CD4-positive, alpha-beta T cell treated with Interleukin-1 beta for 1 hour (primary cell): ENCODE results near the gene SUSD1.

Experiments used
- DNase-seq, 2 donors: peaks; one replicate each; pipeline ENCODE4 v3.0.0-alpha.2; 2020 to 2022

Gene SUSD1

DNA sequence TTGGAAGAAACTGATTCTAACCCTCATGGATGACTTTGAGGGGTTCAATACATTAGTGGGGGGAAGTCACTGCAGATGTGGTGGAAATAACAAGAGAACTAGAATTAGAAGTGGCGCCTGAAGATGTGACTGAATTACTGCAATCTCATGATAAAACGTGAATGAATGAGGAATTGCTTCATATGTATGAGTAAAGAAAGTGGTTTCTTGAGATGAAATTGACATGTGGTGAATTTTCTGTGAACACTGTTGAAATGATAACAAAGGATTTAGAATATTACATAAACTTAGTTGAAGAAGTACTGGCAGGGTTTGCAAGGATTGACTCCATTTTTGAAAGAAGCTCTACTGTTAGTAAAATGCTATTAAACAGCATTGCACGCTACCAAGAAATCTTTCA is 165.4 kb downstream of the SUSD1 start:
- no peak for DNase-seq

DNA sequence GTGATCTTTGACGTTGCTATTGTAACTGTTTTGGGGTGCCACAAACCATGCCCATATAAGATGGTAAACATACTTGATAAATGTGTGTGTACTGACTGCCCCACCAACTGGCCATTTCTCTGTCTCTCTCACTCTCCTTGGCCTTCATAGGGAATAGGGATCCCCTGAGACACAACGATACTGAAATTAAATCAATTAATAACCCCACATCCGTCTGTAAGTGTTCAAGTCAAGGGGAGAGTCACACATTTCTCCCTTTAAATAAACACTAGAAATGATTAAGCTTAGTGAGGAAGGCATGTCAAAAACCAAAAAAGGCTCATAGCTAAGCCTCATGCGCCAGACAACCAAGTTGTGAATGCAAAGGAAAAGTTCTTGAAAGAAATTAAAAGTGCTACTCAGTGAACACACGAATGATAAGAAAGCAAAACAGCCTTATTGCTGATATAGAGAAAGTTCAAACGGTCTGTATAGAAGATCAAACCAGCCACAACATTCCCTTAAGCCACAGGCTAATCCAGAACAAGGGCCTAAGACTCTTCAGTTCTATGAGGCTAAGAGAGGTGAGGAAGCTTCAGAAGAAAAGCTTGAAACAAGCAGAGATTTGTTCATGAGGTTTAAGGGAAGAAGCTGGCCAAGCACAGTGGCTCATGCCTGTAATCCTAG is 167.4 kb downstream of the SUSD1 start:
- no peak for DNase-seq

DNA sequence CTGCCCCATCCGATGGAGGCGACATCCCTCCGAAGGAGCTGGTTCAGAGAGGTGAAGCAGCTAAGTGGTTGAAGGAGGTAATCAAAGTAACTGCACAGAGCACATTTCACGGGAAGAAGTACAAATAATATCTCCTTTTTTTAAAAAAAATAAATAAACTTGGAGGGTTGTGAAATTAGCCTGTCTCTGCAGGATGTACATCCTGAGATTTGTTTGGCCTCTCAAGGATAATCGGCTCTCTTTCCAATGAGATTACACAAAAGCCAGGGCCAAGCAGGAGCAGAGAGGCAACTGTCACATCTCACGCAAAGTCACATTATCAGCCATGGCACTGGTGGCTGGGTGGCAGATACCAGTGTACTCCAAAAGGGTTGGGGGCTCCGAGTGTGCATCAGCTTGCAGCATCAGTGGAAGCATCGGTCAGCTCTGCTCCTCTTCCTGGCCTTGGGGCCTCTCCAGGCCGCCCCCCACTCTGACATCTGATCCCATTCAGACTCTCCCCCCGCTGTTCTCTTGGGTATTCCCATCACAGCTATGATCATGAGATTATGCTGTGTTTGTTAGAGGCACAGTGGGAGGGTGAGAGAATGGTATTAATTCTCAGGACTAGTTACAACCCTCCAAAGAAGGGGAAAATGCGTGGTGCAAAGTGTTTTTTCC is 168.6 kb downstream of the SUSD1 start:
- DNase-seq: no peak

DNA sequence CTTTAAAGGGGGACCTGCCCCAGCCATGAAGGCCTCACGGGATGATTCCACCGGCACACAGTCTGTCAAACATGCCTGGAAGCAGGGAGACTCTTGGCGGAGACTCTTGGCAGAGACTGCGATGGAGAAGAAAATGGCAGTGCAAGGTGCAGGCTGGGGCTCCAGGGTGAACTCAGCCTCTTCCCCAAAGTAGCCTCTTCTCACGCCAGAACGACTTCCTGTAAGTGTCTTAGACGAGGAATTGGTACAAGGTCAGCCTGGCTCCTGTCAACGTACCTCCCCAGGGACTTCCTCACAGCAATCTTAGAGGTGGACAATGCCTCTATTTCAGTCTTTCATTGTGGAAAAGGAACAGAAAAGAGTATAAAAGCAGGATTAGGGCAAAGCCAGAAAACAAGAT is 169.2 kb downstream of the SUSD1 start:
- DNase-seq: no peak

DNA sequence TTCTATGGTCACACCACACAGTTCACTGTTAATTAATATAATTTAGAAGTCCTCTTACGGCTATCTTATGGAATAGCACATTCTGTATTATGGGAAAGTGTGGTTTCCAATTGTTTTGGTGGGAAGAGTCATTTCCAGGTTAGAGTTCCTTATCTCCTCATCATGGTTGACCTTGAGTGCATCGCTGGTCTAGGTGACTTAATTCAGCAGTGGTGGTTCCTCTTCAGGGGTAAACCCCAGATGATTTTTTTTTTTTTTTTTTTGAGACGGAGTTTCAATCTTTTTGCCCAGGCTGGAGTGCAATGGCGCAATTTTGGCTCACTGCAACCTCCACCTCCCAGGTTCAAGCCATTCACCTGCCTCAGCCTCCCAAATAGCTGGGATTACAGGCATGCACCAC is 171.6 kb downstream of the SUSD1 start:
- no peak for DNase-seq

DNA sequence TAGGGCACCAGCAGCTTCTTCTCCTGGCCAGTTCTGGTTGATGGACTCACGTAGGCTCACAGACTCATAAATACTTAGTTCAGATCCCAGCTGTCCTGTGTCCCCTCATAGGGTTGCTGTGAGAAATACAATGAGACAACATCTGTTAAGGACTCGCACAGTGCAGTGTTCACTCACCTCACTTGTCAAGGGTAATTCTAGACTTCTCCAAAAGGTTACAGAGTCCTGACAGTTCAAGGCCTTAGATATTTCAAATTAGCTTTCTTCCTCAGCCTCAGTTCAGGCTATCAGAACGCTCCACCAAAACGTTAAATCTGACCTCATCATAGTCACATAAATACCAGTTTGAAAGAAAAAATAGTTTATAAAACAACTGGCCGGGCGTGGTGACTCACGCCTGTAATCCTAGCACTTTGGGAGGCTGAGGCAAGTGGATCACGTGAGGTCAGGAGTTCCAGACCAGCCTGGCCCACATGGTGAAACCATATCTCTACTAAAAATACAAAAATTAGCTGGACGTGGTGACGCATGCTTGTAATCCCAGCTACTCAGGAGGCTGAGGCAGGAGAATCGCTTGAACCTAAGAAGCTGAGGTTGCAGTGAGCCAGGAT is 172.1 kb downstream of the SUSD1 start:
- DNase-seq: no peak

DNA sequence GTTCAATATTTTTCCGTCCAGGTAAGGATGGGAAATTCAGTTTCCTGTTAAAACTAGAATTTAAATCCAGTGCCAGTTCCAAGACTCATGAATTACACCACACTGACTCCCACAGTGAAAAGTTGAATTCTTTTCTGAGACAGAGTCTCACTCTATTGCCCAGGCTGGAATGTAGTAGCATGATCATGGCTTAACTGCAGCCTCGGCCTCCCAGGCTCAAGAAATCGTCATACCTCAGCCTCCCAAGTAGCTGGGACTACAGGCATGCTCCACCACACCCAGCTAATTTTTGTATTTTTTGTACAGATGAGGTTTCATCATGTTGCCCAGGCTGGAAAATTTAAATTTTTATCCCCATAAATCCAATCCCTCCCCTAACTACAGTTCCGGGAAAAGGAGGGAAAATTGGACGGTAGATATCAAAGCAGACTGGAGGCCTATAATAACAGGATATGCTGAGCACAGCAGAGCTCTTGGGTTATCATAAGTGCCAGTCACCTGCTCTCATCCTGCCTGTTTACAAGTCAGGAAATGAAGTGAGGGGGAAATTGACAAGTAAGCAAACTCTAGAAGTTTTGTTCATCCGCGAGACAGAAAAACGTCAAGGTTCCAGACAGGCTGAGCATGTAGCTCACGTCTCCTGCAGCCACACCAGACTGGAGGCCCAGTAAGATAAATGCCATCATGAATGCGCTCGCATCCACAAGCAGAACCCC is 172.8 kb downstream of the SUSD1 start:
- peak; percentile 4 to 28 for DNase-seq

DNA sequence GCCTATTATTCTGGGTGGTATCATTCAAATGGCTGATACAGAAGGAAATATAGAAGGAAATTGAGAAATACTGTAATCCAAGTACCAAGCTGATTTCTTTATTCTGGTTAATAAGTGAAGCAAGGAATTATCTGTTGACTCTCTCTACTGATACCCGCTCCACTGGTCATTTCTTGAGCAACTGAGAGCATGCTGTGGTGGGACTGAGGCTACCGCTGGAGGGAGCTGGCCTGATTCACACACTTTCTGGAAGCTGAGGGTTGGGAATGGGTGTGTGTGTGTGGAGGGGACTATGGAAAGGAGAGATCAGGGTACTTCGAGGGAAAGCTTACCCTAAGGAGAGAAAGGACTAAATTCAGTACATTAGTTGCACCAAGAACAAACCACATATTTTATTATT is 174.4 kb downstream of the SUSD1 start:
- DNase-seq: no peak

DNA sequence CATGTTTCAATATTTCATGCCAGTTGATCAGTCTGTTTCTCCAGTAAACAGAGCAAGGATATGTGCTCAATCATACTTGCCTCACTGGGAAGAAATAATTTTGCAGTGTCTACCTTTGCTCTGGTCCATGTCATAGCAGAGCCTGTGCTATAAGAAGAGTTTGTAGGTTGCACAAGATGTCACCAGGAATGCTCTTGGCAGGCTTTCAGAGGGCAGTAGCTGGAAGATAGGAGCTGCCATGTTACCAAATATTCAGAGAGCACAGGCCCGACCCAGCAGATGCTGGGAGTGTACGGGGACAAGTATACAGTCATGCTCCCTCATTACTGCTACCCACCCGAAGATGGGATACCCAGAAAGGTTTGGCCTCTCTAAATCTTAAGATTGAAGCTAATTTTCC is 175.8 kb downstream of the SUSD1 start:
- DNase-seq: no peak

DNA sequence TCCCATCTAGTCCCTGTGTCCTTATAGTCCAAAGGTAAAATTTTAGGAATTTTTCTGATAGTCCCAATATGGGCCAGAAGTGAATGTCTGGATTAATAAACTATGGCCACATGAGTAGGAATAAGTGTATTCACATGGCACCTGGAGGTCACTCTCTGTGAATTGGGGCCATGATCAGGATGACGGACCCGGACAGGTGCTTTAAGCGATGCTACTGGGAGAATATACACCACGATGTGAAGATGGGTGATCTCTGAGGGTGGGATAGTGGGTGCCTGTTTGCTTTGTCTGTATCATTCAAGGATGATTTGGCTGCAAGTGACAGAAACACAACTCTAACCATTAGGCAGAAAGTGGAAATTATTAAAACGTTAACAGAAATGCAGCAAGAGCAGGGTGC is 177.3 kb downstream of the SUSD1 start:
- no peak for DNase-seq

DNA sequence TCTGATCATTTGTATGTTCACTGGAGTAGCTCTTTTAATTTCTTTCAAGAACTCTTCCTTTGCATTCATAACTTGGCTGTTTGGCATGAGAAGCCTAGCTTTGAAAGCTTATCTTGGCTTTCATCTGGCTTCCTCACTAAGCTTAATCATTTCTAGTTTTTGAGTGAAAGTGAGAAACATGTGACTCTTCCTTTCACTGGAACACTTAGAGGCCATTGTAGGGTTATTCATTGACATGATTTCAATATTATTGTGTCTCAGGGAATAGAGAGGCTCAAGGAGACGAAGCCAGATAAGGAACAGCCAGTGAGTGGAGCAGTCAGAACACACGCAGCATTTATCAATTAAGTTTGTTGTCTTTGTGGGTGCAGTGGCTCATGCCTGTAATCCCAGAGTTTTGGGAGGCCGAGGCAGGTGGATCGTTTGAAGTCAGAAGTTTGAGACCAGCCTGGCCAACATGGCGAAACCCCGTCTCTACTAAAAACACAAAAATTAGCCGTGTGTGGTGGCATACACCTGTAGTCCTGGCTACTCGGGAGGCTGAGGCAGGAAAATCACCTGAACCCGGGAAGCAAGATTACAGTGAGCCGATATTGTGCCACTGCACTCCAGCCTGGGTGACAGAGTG is 180.2 kb downstream of the SUSD1 start:
- no peak for DNase-seq

DNA sequence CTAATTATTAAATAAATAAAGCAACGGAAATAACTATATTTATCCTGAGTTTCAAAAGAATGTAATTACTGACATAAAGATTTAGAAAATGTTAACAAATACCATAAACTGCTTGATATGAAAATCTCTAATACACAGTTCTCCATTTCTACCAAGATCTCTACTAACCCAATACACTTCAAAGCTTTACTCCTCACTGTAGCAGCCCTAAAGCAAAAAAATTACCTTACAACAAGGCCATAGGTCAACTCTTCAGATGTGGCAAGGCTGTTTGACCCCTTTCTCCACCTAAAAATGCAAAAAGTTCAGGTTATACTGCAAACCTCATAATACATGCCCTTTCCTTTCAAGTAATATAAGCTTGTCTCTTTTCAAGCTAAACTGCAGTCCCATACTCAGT is 181.8 kb downstream of the SUSD1 start:
- DNase-seq: no peak

DNA sequence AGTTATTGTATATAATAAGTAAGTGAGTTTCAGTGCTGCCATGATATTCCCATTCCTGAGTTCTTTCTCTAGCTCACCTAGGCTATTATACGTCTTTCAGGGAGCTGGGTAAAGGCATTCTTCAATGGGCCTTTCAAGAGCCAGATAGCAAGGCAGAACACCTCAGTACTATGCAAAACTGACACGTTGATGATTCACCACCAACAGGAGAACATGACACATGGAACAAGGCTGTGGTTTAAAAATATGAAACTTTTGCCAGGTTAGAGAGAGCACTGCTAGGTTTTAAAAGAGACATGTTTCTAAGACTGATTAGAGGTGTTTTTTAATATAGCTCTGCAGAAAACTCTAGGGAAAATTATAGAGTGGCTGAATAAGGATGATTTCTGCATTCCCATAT is 182.6 kb downstream of the SUSD1 start:
- no peak for DNase-seq

DNA sequence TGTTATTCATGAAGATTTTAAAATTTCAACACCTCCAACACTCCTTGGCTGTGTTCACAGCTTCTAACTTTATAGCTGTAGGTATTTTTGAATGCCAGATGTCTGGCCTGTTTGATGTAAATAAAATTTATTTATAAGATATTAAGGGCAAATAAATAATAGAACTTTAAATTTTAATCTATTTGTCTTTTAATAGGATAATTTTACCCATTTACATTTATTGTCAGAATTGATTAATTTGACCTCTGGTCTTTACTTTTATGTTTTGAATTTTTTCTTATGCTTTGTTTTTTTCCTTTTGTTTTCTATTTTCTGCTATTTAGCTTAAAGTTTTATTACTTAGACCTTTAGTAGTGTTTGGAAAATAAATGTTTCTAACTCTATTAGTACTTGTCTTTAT is 183.9 kb downstream of the SUSD1 start:
- DNase-seq: no peak
